HG03175 (cell line): ENCODE data around the gene RUNDC3A.
"Not testable (repeated sequence)": the region's sequence is repeated elsewhere in the genome, so short reads cannot be mapped to it uniquely, and the experiment has no call there.

ENCODE experiments used
- ATAC-seq: cut with Tn5 transposase; IDR thresholded peaks from one replicate; pipeline ENCODE4 v1.9.1; 2021; ENCODE audit warnings: mild to moderate bottlenecking, moderate library complexity; ENCODE audit not compliant: unreplicated experiment

The RUNDC3A gene

DNA sequence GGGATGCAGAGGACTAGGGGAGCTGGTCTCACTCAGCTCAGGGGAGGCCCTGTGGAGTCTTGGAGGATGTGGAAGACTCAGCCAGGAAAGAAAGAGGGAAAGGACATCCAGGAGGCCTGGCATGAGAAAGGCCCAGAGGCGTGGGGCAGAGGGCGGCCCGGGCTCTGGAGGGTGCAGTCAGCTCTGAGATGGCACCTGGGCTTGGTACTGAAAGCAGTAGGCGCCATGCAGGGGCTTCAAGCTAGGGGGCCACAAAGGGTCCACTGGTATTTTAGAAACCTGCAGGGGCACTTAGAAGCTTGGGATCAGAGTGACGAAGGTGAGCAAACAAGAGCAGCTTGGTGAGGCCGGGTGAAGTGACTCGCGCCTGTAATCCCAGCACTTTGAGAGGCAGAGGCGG is 49.7 kb downstream of the RUNDC3A start:
- ATAC-seq, result no peak

DNA sequence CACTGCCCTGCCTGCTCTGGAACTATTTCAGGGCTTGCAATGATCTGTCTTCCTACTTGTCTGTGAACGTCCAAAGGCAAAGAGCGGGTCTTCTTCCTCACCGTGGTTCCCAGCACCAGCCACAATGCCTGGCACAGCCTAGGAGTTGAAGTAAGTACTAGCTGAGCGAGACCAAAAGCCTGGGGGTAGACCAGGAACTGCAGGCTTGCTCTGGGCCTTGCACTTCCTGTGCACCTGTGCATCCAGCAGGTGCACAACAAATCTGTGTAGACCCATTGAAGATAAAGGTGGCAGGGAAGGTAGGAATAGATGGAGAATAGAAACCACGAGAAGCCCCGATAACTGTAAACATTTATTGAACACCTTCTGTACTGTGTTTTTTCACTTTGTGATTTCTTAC is 50.6 kb downstream of the RUNDC3A start:
- ATAC-seq, result no peak

DNA sequence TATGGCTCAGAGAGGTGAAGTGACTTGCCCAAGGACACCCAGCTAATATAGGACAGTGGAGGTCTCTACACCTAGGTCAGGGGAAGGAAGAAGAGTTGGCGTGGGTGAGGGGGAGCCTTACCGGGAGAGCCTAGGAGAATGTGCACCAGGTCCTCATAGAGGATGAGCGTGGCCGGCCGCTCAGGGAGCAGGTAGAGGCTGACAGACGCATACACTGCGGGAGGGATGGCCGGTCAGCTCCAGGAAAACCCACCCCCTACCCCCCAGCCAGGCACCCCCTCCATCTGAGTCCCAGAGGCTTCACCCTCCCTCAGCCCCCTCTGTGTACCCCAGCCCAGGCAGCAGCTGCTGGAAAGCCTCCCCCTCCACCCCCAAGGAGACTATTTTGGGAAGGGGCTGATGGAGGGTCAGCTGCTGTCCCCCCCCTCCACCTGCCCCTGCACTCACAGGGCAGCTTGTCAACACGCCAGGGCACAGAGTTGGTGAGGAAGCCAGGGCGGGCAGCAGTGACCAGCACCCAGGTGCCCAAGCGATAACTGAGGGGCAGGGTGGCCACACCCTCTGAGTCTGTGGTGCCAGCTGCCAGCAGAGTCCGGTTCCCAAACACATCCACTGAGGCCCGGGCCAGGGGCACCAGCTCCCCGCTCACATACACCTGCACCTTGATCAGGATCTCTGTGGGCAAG is 51.2 kb downstream of the RUNDC3A start:
- ATAC-seq, result no peak

DNA sequence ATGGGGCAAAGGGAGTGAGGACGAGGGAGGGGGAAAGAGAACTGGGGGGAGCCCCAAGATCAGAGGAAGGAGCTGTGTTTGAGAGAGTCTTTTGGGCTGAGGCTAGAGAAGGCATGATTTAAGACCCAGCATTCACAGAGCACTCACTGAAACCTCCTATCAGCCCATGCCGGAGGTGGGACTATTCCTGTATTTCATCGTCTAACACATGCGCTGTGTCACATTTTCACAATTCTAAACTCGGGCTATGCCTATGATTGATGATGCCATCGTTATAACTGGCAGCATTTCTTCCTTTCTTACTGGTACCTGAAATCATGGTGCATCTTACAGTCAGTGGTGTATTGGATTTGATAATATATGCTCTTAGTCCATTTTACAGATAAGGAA is 51.7 kb downstream of the RUNDC3A start:
- ATAC-seq, result no peak

DNA sequence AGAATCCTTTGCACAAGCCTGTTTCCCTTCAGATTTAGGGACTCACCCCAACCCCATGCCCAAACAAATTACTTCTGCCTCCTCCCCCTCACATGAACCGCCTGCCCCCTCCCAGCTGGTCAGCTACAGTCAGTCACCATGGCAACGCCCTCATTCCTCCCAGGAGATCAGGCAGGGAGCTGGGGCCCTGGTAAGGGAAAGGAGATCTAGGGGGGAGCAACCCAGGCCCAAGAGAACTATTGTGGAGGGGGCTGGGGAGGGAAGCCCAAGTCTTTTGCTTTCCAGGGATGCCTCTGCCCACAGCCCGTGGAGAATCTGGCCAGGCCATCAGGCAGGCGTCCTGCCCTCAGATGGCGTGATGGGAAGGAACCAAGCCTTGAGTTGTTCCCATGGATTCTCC is 52.4 kb downstream of the RUNDC3A start:
- no peak for ATAC-seq

DNA sequence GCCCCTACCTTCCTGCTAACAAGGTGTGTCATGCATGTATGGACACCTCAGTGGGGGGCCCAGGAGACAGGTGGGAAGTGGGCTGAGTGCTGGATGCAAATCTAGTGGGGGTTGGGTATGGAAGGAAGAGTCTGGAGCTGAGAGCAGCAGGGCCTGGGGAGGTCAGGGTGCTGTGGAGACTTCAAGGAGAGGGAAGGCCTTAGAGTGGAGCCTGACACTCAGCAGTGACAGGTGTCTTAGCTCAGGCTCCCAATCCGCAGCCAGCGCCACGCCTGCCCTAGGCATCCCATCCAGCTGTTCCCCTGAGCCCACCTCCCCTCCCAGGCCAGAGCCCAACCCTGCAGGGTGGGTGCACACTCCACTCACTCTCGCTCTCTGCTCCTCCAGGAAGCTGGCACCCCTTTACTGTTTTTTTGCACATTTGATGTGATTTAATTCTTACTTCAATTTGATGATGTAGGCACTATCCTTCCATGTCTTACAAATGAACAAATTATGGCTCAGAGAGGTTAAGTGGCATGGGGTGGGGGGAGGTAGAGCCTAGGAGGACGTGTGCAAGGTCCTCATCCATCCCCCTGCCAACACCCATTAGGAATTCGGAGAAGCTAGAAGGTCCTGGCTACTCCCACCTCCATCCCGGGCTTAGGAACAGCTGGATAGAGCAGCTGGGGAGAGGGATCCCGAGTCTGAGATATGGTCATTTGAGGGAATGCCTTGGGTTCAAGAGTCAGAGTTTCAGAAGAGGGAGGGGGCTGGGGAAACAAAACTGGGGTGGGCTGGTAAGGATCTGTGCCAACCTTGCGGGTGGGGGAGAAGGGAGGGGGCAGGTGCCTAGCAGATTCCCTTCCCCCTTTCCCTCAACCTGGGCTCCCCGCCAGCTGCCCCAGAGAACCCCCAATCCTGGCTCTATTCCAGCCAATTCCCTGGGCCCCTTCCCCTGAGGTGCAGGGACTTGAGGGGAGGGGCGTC is 53.2 kb downstream of the RUNDC3A start:
- ATAC-seq, result no peak

DNA sequence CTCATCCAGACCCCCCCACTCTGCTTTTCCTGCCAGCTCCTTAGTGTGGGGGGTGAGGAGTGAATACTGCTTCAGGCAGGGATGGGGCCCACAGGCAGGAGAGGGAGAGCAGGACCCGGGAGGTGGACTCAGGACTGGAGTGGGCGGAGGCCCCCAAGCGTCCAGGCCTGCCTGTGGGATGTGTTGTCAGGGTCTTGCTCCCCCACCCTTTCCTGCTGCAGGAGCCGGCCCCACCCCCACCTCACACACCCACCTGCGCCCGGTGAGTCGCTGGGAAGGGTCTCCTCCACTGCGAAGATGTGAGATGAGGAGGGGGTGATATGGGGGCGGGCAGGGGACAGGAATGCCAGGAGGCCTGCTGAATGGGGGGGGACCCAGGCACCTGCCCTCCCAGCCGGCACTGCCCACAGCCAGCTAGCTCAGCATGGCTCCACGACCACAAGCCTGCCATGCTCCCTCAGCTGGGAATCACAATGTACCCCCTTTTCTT is 54.1 kb downstream of the RUNDC3A start:
- no peak for ATAC-seq

DNA sequence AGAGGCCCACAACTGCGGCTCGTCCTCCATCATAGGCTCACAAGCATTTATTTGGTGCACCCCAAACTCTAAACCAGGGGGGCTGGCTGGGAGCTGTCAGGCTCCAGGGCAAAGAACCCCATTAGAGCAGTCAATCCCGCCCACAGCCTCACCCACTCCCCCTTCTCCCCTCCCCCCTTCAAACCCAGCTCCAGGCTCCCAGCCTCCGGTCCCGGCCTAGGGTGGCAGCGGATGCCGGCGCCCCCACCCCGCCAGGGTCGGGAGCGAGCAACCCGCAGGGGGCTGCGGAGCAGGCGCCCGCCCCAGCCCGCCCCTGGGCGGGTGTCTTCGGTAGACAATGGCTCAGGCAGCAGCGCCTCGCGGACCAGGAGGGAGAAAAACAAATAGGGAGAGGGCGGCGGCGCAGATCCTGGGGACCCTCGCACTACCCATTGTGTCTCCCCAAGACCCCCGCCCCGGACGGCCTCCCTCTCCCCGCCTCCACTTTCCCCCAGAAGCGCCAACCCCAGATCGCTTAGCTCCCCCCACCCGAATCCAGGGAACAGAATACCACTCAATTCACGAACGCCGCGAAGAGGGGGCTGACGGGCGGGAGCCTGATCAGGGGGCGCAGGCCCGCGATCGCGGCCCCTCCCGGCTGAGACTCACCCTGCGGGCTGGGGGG is 54.7 kb downstream of the RUNDC3A start:
- no peak for ATAC-seq

DNA sequence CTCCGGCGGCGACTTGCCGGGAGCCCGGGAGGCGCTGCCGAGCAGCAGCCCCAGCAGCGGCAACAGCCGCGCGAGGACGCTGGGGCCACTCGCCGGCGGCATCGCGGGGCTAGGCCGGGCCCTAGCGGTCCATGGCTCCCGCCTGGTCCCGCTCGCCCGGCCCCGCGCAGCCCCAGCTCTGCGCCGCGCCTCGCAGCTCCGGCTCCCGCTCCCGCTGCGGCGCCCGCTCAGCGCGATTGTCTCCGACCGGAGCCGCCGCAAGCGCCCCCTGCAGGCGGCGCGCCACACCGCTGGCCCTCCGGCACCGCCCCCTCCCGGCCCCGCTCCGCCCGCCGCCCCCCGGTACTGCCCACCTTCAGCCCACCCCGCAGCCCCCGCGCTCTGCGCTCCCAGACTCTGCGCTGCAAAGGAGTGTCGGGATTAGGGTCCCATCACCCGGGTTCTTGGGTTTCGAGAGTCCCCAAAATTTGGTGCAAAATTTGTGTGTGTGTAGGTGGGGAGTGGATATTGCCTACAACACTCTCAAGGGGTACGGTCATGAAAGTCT is 55.3 kb downstream of the RUNDC3A start, which contains the start of gene FAM171A2:
Gene FAM171A2 (minus strand): TSS at position 241 of the 547 bp plus-strand sequence. CDS start 139 bp downstream, at position 102.
- no peak for ATAC-seq

DNA sequence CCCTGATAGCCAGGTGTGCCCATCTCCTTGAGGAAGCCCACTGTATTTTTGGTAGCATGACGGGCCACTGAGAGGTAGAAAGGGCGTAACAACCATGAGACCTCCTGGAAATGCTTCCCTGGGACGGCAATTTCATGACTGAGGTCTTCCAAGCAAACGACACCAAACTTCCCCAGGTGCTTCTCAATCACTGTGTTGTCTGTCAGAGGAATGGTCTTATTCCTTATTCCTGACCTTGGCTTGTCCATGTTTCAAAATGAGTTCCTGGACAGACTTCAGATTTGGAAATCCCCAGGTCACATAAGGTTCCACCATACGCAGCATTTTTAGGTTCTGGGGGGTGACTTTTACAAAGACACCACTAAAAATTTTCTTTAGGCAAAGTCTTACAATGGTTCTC is 56.6 kb downstream of the RUNDC3A start:
- not testable (repeated sequence) for ATAC-seq

DNA sequence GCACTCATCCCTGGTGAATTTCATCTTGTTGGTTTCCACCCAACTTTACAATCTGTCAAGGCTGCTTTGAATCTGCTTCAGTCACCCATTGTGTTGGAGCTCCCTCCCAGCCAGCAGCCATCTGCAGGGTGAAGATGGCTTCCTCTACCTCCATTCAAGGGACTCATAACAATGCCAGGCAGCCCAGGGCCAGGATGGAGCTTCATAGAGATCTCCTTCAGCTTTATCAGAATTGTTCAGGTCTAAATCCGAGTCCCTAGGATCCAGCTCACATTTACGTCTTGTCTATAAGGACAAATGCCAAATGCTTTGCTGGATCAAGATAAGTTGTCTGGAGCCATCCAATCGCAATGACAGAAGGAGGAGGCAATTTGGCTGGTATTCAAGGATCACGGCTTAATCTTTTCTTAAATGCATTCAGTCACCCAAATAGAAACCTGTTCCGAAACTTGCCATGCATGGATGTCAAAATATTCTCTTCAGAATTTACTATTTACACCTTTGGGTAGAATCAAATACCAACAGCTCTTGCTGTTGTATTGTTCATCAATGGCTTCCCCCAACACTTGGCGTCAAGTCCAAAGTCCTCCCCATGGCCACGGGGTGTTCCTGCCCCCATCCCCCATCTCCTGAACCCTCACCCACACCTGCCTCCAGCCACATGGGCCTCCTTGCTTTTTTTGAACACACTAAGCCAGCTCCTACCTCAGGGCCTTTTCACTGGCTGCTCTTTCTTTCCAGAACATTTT is 59.0 kb downstream of the RUNDC3A start:
- no peak for ATAC-seq
